ENCODE data around the gene GAK.
"Not testable (repeated sequence)": the region's sequence is repeated elsewhere in the genome, so short reads cannot be mapped to it uniquely, and the experiment has no call there.

GAK gene

DNA sequence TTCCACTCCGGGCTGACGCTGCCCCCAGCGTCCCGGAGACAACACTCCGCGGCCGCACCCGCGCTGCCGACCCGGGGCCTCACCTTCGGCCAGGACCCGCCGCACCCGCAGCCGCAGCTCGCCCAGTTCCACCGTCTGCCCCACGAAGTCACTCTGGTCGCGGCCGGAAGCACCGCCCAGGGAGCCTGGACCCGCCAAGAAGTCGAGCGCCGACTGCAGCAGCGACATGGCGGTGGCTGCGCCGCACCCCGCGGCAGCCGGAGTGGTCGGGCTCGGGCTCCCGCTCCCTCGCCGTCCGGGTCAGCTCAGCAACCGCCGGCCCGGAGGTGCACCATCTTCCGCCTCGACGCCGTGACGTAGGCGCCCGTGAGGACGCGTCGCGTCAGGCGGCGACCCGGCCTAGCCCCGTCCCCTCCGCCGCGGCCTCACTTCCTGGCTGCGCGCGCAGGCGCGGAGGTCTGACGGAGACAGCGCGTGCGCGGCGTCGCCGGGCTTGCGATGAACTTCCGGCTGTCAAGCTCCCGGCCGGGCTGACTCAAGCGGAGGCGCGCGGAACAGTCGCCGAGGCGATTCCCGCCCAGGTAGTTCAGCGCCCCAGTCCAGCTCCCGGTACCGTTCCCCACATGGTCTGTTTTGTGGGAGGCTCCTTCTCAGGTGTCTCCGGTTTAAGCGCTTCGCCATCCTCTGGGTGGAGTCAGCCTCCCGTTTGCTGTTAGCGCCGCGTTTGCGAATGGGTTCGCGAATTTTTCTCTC is at the start of gene GAK, which contains the start of gene TMEM175:
GAK (minus strand) TSS at position 357 of the 753 bp plus-strand sequence; CDS start at position 228, 129 bp downstream.
TMEM175 (plus strand) TSS at position 501 of the 753 bp plus-strand sequence. CDS start 15,280 bp downstream, outside the sequence.
- DNase-seq (ENCODE audit: low read depth in 3 of 3, low spot score in 1 of 3): peak; percentile 91 to 97 (median 96)

DNA sequence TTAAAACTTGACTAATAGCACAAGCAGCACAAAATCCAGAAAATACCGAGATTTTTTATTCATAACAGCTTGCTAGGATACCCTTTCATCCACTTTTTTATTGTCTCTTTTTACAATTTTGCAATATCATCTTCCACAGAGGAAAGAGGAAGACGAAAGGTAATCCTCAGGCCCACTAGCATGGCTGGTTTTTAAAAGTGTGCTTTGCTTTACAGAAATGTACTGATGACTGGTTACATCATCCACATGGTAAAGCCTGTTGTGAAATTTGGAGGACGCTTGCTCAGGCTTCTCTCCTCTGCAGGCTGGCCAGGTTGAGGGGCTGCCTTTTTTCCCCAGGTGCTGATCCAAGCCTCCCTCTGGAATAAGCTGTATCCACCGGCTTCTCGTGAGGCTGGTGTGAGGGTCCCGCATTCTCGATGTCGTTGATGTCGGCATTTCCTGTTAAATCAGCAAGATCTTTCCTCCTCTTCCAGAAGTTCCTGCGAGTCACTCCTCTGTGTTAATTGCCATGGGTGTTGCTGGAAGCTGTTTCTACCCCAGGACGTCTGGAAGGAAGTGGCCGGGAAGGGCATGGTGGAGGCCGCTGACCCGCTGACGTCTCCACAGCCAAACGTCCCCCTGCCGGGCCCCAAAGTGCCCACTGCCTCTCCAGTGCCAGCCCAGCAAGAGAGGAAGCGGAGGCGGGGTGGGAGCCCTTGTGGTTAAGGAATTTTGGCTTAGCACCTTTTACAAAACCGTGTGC is 47.0 kb upstream of the GAK start:
- no peak for DNase-seq (ENCODE audit: low read depth in 3 of 3, low spot score in 1 of 3)

DNA sequence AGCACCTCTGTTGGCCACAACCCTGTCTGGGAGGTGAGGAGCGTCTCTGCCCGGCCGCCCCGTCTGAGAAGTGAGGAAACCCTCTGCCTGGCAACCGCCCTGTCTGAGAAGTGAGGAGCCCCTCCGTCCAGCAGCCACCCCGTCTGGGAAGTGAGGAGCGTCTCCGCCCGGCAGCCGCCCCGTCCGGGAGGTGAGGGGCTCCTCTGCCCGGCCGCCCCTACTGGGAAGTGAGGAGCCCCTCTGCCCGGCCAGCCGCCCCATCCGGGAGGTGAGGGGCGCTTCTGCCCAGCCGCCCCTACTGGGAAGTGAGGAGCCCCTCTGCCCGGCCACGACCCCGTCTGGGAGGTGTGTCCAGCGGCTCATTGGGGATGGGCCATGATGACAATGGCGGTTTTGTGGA is 43.9 kb upstream of the GAK start:
- DNase-seq (ENCODE audit: low read depth in 3 of 3, low spot score in 1 of 3): not testable (repeated sequence)

DNA sequence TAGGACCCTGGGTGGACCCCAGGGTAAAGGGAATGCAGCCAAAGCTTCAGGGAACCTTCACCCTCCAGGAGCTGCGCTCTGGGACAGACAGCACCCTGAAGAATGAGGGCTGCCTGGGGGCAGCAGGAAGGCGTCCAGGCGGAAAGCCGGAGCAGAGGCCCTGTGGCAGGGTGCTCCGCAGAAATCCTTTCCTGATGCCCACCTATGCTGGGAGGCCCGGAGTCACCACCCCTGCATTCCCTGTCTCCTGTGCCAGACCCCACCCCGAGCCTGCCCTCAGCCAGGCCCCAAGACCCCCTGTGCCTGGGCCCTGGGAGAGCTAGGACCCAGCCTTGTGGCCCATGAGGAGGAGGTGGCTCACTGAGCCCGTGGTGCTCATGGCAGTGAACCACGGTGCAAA is 42.6 kb upstream of the GAK start:
- no peak for DNase-seq (ENCODE audit: low read depth in 3 of 3, low spot score in 1 of 3)

DNA sequence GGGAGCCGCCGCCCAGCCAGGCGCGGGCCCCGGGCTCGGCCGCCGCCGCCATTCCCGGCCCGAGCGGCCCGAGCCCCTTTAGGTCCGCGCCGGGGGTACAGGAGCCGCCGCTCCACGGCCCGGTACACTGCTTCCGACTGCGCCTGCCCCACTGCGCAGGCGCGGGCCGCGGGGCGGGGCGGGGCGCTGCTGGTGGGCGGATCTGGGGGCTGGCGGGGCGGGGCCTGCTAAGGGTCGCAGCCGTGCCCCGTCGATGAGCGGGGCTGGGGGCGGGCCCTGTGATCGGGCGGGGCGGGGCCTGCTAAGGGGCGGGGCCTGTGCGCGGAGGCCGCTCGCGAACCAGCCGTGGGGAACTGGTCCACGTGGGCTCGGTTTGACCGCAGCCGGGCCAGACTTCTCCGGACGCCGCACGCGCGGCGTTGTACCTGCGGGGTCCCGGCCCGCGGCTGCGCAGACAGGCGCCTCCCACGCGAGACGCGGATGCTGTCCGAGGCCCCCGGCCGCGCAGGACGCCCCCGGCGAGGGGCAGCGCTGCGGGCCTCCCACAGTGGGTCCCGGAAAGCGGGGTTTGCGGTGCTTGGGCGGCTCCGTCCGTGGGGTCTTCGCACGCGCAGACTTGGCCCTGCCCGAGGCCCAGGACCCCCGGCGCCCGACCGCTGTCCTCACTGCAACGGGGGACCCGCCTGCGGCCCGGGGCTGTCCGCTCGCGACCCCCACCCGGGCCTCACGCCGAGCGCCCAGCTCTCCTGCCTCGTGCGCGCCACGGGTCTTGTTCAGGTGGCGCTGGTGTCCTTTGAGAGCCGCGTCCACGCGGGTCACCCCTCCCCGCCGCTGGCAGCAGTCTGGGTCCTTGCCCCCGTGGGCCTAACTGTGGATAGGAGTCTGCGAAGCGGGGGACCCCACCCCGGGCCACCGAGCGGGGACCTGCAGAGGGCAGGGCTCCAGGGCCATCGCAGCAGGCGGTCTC is 41.6 kb upstream of the GAK start, which contains the start of gene DGKQ:
DGKQ (minus strand) TSS at position 139 of the 967 bp plus-strand sequence; CDS start at position 52, 87 bp downstream.
- peak; percentile 82 to 91 (median 88) for DNase-seq (ENCODE audit: low read depth in 3 of 3, low spot score in 1 of 3)

DNA sequence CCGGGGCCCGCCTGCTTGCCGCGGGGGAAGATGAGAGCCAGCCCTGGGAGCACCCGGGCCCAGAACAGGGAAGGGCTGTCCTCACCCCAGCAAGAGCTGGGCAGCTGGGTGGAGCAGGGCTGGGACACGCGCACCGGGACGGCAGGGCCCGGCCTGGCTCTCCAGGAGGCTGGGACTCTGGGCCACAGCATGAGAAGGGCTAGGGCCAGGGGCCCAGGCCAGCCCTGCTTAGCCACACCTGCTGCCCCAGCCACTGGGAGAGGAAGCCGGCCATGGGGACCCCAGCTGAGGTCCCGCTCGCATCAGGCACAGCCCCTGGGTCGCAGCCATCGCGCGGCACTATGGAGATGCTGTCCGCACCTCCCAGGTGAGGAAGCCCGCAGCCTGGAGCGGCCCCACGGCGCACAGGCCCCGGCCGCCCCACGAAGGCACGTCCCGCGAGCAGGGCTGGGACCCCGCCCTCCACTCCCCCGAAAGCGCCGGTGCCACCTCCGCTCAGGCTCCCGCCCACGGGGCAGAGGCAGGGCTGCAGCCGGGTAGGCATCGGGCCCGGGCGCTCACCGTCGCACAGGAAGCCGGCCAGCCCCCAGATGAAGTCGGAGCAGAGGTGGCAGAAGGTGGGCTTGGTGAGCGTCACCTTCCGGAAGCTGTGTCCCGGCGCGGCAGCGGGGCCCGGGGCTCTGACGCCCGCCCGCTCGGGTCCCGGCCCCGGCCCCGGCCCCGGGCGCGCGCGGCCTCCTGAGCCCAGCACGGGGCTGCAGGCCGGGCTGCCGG is 40.7 kb upstream of the GAK start:
- peak; percentile 21 to 49 (median 39) for DNase-seq (ENCODE audit: low read depth in 3 of 3, low spot score in 1 of 3)

DNA sequence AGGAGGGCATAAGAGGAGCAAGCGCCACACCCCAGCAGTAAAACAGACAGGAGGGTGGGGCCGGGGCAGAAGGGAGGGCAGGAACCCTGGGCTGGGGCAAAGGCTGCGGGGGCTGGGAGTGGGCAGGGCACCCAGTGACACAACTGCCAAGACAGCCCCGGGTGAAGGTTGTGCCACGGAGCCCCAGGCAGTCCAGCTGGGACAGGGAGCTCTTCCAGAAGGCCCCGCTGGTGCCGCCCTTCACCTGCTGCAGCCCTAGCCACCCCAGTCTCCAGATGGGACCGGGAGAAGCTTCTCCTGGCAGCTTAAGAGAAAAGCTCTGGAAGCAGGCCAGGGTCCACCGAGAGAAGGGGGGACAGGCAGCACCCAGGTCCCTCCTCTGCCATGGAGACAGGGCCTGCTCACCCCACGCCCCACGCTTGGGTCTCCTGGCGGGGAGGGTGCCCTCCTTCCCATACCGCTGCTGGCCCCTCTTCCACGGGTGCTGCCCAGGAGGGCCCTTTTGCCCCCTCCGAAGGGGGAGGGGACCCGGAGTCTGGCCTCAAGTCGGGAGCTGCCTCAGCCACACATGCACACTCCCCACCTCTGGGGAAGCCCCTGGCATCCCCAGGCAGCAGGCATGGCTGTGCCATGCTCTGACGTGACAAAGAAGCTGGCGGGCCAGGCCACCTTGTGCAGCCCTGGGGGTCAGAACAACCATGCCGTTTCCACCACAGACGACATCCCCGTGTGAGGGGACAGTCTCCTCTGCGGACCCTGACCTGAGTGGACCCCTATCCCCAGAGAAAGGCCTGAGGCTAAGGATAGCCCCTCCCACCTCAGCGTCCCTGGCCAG is 39.8 kb upstream of the GAK start:
- DNase-seq (ENCODE audit: low read depth in 3 of 3, low spot score in 1 of 3): no peak

DNA sequence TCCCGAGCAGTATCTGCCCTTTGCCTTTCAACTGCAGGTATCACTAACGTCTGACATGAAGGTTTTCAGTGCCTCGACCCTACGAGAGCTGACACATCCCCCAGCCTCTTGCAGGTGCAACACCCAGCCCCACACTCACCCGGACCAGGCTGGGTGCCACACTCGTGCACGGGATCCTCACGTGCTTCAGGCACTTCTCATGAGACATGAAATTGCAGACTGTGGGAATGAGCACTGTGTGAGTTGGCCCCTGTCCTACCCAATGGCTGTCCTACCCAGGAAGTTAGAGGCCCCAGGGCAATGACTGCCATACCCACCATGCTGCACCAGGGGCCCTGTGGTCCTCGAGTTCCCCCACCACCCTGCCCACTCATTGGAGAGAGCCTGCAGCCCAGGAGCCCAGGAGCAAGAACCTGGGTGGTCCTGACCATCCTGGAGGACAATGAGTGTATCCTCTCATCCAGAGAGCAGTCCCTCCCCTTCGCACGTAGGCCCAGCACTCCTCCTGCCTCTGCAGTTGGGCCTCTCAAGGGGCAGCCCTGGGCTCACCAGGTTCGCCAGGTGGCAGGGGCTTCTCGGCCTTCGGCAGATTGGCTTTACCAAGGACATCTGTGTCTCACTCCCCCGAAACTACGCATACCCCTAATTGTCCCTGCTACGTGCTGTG is 38.9 kb upstream of the GAK start:
- DNase-seq (ENCODE audit: low read depth in 3 of 3, low spot score in 1 of 3): no peak

DNA sequence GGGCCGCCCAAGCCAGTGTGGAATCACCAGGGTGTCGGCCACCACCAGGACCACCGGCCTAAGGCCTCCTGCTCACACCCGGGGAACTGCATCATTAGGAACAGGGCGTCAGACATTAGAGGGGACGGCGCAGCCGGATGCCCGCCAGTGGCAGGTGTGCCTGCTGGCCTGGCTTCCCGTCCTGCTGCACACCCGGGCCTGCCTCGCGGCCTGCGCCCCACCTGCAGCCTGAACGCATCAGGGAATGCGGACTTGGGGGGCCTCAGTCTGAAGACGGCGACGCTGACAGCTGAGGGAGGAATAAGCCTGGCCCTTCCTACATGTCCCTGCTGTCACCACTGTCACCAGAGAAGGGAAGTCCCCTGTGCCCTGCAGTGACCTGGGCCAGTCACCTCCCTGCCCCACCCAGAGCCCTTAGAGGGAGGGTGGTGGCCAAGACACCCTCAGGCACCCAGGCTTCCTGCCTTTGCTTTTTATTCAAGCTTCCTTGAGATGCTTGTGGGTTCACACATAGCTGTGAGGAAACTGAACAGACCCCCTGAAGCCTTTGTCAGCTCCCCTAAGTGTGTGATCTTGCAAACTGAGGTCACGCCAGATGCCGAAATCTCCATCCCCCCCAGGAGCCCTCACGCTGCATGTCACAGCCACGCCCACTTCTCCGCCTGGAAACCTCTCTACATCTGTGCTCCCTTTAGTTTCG is 38.1 kb upstream of the GAK start:
- no peak for DNase-seq (ENCODE audit: low read depth in 3 of 3, low spot score in 1 of 3)

DNA sequence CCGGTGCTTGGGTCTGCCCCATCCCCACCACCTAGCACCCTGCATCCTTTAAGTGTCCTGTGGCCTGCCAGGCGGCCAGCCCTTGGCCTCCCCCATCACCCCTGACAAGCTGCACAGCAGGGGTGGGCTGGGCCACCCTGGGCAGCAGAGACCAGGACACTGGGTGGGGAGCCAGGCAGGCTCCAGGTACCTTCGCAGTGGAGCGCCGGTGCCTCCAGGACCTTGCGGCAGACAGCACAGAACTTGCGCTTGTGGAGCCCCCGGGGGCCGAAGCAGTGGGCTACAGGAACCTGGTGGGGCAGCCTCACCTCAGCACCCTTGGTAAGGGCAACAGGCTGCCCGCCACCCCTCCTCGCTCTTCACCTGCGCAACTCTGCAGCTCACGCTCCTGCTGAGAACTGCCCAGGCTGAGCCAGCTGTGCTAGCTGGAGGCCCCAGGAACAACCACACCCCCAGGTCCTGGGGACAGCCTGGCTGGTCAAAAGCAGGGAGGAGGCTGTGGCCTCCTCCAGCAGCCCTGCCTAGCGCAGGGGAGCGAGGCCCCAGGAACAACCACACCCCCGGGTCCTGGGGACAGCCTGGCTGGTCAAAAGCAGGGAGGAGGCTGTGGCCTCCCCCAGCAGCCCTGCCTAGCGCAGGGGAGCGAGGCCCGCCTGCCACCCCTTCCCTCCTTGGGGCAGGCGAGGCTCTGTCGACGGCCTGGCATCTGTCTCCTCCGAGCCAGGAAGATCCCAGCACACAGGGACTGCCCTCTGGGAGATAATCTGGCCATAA is 36.7 kb upstream of the GAK start:
- DNase-seq (ENCODE audit: low read depth in 3 of 3, low spot score in 1 of 3): no peak

DNA sequence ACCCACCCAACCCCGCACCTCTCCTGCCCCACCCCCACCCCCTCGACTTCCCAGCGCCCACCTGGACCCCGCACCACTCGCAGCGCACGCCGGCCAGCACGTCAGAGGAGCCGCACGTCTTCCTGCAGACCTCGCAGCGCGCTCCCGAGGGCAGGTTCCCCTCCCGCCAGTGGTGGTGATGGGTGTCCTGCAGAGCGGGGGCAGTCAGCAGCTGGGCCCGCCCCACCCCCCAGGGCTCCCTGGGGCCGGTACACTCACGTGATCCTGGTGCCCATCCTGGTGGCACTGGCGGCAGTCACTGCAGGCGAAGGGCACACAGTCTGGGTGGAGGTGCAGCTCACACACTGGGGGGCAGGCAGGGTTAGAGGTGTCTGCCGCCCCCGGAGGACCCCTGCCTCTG is 36.1 kb upstream of the GAK start:
- no peak for DNase-seq (ENCODE audit: low read depth in 3 of 3, low spot score in 1 of 3)

DNA sequence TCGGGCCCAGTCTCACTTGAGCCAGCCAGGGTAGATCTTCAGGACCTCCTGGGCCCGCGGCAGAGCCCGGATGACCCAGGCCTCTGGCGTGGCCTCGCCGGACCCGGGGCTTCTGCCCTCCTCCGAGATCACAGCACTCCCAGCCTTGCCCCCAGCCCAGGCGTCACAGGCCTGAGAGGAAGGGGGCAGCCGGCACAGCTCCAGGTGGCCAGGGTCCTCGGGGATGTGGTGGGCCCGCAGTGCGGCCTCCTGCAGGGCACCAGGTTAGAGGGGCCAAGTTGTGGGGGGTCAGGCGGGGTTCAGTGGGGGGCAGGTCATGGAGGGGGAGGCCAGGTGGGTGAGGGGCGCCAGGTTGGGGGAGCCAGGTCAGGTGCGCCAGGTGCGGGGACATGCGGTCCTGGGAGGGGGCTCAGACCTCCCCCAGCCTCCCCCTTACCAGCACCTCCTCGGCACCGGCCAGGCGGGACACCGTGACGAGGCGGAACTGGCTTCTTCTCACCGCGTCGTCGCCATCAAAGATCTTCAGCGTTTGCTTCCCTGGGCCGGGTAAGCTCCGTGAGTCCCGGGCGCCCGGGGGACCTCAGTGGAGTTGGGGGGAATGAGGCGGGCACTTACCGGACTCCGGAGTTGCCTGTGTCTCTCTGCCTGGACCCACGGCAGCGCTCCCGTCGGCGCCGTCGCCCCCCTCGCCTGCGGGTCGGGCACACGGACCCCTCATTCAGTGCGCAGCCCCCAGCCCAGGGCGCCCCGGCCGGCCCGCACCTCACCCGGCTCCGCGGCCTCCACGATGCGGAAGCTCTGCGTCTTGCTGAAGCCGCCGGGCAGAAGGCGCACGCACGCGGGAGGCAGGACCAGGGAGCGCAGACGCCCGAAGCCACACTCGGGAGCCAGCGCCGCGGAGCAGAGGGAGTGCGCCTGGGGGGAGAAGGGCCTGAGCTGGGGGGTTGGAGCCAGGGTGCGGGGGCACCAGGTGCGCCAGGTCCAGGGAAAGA is 35.3 kb upstream of the GAK start:
- DNase-seq (ENCODE audit: low read depth in 3 of 3, low spot score in 1 of 3): no peak

DNA sequence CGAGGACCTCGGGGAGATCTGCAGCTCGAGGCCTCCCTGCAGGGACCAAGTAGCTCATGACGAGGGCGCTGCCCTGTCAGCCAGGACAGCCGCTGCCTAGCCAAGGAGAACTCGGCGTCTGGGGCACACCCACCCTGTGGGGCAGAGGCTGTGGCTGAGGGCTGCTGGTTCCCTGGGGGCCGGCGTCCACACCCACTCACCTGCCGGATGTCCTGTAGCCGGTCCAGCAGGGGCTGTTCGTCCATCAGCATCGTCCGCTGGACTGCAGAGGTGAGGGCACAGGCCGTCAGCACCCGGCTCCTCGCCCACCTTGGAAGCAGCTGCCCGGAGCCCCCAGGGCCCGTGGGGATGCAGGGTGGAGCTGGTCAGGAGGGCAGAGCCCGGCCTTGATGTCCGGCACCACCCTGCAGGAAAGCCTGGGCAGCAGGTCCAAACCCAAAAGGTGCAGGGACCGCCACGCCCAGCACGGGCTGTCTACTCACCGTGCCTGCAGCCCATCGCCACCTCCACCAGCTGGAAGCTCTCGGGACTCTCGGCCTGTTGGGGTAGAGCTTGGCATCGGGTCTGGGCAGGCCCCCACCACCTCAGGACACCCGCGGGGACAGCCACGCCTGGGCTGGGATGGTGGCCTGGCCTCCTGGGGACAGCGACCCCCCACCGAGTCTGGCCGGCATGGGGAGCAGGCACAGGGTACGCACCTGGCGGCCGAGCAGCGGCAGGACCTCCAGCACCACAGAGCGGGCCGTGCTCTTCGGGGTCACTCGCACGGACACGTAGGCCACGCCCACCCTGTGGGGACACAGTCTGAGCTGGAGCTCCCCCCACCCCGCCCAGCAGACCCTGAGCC is 34.4 kb upstream of the GAK start:
- no peak for DNase-seq (ENCODE audit: low read depth in 3 of 3, low spot score in 1 of 3)

DNA sequence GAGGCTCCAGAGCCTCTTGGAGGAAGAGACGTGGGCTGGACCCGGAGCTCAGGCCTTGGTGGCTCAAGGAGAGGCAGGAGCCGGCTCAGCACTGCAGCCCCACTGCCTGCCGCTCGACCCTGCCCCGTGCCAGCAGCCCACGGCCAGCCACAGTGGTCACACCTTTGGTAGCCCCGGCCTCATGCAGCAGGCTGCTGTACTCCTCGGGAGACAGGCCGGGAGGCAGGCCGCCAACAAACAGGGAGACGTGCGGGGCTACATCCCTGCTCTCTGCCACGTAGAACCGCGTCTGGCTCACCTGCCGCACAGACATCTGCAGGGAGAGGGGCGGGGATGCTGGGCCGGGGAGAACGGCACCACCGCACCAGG is 33.6 kb upstream of the GAK start:
- no peak for DNase-seq (ENCODE audit: low read depth in 3 of 3, low spot score in 1 of 3)

DNA sequence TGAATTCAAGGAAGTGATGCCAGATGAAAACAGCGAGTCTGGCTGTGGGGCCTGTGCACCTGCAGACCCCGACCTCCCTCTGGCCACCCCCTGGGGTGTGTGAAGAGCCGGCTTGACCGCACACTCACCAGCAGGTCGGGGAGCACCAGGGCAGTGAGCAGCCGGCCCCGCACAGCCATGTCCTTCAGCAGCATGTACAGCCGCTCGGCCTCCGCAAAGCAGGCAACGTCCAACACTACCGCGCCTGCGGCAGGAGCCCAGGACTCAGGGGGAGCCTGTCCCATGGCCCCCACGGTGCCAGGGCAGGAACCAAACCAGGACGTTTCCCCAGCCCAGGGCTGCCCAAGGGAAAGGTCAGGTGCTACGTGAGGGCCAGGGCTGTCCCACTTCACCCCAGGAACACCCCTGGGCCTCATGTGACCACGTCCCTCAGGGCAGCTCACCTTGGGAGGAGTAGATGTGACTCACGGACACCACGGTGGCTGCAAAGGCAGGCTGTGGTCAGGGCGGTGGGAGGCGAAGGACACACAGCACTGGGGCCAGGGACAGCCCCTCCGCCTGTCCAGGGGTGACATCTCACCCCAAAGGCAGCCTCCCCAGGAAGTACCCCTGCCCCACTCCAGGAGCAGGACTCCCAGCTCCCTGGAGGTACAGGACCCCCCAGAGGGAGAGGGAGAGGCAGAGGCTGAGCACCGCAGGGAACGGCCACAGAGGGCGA is 33.1 kb upstream of the GAK start:
- no peak for DNase-seq (ENCODE audit: low read depth in 3 of 3, low spot score in 1 of 3)

All from stimulated activated CD4-positive, alpha-beta T cell treated with anti-CD3 and anti-CD28 coated beads, TNF-alpha, amount 100 ng/mL, for 1 hour (primary cell).